Hippocampal formation (tissue), 2 donors: ENCODE data around the gene MSH3.
"Not testable (repeated sequence)": the region's sequence is repeated elsewhere in the genome, so short reads cannot be mapped to it uniquely, and the experiment has no call there.

Source experiments
- DNase-seq, 2 donors: peaks; one replicate each; lab custom pipeline; 2025; lab: John Stamatoyannopoulos, UW

Gene MSH3

GRCh38 chr5:80853413-80853812 lies 199.0 kb downstream of the MSH3 start:
- no peak for DNase-seq

- no peak for DNase-seq
Measured at GRCh38 chr5:80854583-80854982, 200.1 kb downstream of the MSH3 start.

- DNase-seq = no peak
Measured at GRCh38 chr5:80860924-80861613, 206.6 kb downstream of the MSH3 start.

GRCh38 chr5:80863708-80864107 lies 209.3 kb downstream of the MSH3 start:
- no peak for DNase-seq

GRCh38 chr5:80864109-80864508 lies 209.7 kb downstream of the MSH3 start:
- no peak for DNase-seq

GRCh38 chr5:80864706-80865435 lies 210.4 kb downstream of the MSH3 start:
- DNase-seq = no peak

- DNase-seq = no peak
Measured at GRCh38 chr5:80865551-80865950, 211.1 kb downstream of the MSH3 start.

GRCh38 chr5:80866371-80866770 lies 211.9 kb downstream of the MSH3 start:
- no peak for DNase-seq

- DNase-seq = no peak
Measured at GRCh38 chr5:80867233-80867632, 212.8 kb downstream of the MSH3 start.

GRCh38 chr5:80870442-80870841 lies 216.0 kb downstream of the MSH3 start:
- no peak for DNase-seq

GRCh38 chr5:80871541-80871961 lies 217.1 kb downstream of the MSH3 start:
- DNase-seq = no peak

GRCh38 chr5:80874162-80874561 lies 219.7 kb downstream of the MSH3 start:
- DNase-seq = no peak

GRCh38 chr5:80877592-80877991 lies 223.1 kb downstream of the MSH3 start:
- no peak for DNase-seq

- no peak for DNase-seq
Measured at GRCh38 chr5:80881726-80882125, 227.3 kb downstream of the MSH3 start.

GRCh38 chr5:80883390-80883789 lies 228.9 kb downstream of the MSH3 start:
- not testable (repeated sequence) for DNase-seq

- DNase-seq = no peak
Measured at GRCh38 chr5:80884086-80884813, 229.8 kb downstream of the MSH3 start.

GRCh38 chr5:80884929-80885328 lies 230.5 kb downstream of the MSH3 start:
- DNase-seq = no peak

GRCh38 chr5:80885396-80886000 lies 231.0 kb downstream of the MSH3 start:
- DNase-seq = no peak

GRCh38 chr5:80894083-80894482 lies 239.6 kb downstream of the MSH3 start:
- no peak for DNase-seq

- no peak for DNase-seq
Measured at GRCh38 chr5:80895523-80895922, 241.1 kb downstream of the MSH3 start.

GRCh38 chr5:80902624-80903023 lies 248.2 kb downstream of the MSH3 start:
- not testable (repeated sequence) for DNase-seq

- no peak for DNase-seq
Measured at GRCh38 chr5:80904533-80905187, 250.2 kb downstream of the MSH3 start.
